Measurements from ENCODE around the gene MTMR10.

- TF ChIP-seq CTCF (IDR thresholded peaks at IDR 0.05; ENCODE audit: low read length): no peak
- no peak for TF ChIP-seq EZH2phosphoT487 (IDR thresholded peaks at IDR 0.05; ENCODE audit: low read length)
Measured at GRCh38 chr15:31013863-31014607, 22.6 kb upstream of the MTMR10 start.
